Globus pallidus (tissue), 1 donor: ENCODE data around the gene ARPP19.
"Not testable (repeated sequence)": the region's sequence is repeated elsewhere in the genome, so short reads cannot be mapped to it uniquely, and the experiment has no call there.

Source experiments
- DNase-seq: peaks from one replicate; pipeline ENCODE4 v3.0.0-alpha.2; 2015; ENCODE audit warnings: low spot score

The ARPP19 gene

DNA sequence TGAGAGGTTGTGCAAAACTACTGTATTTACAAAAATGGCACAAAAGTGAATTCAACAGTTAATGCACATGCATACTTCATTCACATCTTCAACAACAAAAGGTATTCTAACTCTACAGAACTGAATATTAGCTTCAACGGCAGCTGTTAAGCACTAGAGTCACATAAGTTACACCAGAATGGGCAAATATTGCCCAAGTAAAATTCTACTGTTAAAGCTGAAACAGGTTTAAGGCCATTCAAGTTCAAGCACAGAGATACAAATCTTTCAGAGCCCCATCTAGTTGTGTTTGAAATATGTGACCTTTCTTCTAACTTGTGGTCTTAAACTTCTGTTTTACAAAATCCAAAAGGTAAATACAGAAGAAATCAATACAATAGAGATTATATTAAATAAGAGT is 17.6 kb downstream of the ARPP19 start:
- DNase-seq: not testable (repeated sequence)

GRCh38 chr15:52546031-52546751 is 22.6 kb downstream of the ARPP19 start:
- DNase-seq: no peak

- no peak for DNase-seq
Observed at GRCh38 chr15:52540374-52541012, 28.3 kb downstream of the ARPP19 start.

- no peak for DNase-seq
Observed at GRCh38 chr15:52537459-52537858, 31.4 kb downstream of the ARPP19 start.

- DNase-seq: no peak
Observed at GRCh38 chr15:52532427-52532826, 36.4 kb downstream of the ARPP19 start.

- DNase-seq: no peak
Observed at GRCh38 chr15:52529940-52530339, 38.9 kb downstream of the ARPP19 start.

DNA sequence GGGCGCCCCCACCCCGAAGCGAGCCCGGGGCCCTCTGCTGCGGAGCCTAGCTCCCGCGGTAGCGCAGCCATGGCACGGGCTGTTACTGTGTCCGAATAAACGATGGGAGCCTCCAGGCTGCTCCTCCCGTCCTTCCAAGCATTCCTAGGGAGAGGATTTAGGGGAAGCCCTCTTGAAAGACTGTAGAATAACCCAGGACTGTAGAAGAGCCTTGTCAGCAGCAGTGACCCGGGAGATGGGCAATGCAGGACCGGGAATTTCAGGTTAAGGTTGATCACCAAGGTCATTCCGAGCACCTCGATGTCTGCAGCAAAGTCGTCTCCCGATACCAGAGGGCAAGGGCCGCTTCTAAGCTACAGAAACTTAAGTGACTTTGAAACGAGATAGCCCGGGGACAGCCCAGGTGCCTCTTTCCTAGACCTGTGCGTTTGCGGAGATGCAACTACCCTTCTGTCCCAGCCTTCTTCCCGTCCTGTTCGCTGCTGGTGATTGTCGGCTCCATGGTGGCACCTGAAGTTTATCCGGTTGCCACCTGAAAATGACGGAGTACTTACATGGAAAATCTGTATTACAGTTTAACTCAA is 39.4 kb downstream of the ARPP19 start:
- no peak for DNase-seq

- peak; percentile 86 for DNase-seq
Observed at GRCh38 chr15:52528564-52529340, 40.1 kb downstream of the ARPP19 start, which contains the start of gene MYO5A. TSS of gene MYO5A (minus strand) at chr15:52528880. CDS start at chr15:52528806, 74 bp downstream.

- DNase-seq: peak; percentile 44
Observed at GRCh38 chr15:52527911-52528563, 40.8 kb downstream of the ARPP19 start.

DNA sequence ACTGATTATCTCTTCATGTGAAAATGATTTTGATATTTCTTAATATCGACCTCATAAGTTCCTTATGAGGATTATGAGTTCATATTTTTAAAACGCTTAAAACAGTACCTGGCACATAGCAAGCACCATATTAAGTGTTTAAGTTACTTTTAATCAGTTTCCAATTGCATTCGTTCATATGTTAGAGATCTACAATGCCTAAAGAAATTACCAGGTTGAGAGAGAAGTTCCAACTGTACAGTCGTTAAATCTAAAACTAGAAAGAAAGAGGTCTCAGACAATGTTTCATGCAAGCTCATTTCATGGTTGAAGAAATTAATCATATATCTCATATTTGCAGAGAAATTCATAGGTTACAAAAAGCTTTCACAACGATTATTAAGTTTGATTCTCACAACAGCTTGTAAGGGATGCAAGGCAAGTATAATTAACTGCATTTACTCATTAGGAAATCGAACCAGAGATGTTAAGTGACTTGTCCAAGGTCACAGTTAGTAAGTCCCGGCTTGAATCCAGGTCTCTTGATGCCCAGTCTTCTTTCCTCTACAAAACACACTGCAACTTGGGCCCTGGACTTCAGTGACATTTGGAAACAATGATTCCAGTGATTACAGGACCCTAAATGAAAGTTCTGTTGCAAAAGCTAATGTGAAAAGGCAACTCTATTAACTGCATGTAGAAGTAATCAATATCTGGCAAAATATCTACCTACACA is 41.5 kb downstream of the ARPP19 start:
- DNase-seq: no peak

DNA sequence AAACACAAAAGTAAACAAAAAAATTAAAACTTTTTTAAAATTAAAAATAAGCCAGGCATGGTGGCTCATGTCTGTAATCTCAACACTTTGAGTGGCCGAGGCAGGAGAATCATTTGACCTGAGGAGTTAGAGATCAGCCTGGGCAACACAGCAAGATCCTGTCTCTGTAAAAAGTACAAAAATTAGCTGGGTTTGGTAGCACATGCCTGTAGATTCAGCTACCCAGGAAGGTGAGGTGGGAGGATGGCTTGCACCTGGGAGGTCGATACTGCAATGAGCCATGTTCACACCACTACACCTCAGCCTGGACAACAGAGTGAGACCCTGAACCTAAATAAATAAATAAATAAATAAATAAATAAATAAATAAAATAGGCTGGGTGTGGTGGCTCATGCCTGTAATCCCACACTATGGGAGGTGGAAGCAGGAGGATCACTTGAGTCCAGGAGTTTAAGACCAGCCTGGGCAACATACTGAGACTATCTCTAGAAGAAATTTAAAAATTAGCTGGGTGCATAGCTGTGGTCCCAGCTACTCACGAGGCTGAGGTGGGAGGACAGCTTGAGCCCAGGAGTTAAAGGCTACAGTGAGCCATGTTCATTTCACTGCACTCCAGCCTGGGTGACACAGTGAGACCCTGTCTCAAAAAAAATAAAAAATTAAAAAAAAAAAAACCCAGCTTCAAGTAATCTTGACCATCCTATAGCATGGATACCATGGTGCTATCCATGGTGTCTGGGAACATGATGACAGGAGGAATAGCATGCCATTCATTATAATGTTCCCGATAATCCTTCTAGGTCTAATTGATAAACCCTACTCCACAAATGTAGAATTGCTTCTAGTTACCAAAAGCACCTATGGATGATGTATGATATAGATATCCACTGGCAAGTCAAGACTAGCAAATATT is 44.4 kb downstream of the ARPP19 start:
- no peak for DNase-seq

GRCh38 chr15:52523647-52524046 is 45.2 kb downstream of the ARPP19 start:
- no peak for DNase-seq

DNA sequence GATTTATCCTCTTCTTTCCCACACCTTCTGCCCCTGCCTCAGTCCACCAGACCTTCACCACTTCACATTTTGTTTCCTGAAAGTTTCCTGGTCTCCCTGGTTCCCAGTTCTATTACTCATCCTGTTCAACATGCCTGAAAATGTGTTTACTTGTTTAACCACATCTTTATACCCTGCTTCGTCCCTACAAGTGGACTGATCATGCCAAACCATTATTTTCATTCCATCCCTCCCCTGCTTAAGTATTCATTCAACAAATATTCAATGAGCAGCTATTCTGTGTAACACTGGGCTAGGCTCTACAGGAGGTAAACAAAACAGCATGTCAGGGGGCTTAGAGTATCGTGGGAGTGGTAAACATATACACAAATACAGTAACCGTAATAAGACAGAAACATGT is 45.6 kb downstream of the ARPP19 start:
- no peak for DNase-seq

- no peak for DNase-seq
Observed at GRCh38 chr15:52521682-52522081, 47.1 kb downstream of the ARPP19 start.

GRCh38 chr15:52520421-52520820 is 48.4 kb downstream of the ARPP19 start:
- DNase-seq: no peak

DNA sequence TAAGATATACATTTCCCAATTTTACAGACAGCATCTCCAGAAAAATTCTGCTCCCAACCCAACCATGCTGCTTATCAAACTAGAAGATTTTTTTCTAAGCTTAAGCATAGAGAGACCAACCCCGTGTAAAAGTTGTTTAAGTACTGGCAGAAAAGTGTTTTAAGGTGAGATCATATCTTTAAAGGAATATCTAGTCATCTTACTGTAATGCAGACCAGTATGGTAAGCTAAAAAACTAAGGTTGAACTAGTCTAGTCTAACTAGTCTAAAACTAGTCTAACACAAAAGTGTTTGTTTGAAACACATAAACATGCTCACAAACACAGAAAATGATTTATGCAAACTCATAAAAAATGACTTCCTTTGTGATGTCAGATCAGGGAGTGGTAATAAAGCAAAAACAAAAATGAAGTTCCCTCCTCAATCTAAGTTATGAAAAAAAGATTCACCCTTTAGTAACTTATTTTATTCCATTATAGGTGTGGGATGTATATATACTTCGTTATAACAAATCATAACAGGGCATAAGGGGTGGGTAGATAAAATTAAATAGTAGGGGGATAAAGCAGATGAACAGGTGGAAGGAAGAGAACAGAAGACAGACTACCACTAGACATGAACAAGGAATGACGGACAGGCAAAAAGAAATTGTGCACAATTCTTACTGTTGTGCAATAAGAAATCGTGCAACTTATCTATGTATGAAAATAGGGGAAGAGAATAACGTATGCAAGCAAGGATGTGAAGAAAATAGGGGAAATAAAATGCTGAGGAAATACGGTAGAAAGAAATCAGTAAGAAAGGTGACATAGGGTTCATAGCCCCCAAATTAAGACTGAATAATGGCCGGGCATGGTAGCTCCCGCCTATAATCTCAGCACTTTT is 50.1 kb downstream of the ARPP19 start:
- no peak for DNase-seq

DNA sequence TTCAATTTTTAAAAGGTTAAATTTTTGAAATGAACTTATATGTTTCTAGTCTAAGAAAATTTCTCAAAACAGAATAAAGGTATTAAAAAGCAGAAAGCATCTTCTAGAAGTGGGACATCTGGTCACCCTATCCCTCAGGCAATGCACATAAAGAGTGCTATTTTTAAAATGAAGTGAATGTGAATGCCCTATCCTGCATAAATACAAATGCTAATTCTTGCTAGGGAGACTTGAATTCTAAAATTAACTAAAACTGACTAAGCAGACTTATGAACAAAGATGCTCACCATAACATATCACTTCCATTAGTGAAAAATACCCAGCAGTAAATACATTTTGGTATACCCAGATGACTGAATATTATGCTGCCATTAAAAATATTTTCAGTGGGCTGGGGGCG is 51.8 kb downstream of the ARPP19 start:
- DNase-seq: no peak

GRCh38 chr15:52515343-52515742 is 53.5 kb downstream of the ARPP19 start:
- no peak for DNase-seq

- no peak for DNase-seq
Observed at GRCh38 chr15:52514482-52514881, 54.3 kb downstream of the ARPP19 start.
